Measurements from ENCODE around the gene ACP7.

ACP7 gene, protein sequence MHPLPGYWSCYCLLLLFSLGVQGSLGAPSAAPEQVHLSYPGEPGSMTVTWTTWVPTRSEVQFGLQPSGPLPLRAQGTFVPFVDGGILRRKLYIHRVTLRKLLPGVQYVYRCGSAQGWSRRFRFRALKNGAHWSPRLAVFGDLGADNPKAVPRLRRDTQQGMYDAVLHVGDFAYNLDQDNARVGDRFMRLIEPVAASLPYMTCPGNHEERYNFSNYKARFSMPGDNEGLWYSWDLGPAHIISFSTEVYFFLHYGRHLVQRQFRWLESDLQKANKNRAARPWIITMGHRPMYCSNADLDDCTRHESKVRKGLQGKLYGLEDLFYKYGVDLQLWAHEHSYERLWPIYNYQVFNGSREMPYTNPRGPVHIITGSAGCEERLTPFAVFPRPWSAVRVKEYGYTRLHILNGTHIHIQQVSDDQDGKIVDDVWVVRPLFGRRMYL

DNA sequence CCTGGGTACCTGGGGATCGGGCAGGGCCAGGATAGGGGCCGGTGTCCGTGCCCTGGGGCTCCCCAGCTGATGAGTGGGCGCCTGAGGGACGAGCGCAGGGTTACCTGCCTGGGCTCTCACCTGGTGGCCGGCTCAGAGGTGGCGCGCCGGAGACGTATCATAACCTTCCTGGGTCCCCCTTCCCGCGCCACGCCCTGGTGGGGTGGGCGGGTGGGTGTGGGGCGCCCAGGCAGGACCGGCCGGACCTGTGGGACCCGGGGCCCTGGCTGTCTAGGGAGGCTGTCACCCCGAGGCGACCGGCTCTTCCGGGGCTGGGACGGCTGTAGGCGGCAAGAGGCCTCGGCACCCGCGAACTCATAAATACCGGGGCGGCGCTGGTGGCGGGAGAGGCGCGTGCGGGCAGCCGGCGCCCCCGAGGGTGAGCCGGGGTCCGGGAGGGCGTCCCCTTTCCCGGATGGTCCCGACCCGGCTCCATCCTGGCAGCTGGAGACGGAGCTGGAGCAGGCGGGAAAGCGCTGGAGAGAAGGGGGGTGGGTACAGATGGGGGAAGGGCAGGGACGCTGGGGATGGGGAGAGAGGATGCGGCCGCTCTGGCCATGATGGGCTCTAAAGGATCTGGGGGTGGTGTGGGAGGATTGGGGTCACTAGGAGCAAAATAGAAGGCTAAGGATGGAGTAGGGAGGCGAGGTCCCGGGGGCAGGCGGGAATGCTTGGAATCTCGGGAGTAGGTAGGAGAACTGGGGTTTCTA is at the start of gene ACP7:
Gene ACP7, plus strand, starts transcription at position 386 of the 749 bp plus-strand sequence. CDS start 902 bp downstream, outside the sequence.
- TF ChIP-seq, protein P1, sequence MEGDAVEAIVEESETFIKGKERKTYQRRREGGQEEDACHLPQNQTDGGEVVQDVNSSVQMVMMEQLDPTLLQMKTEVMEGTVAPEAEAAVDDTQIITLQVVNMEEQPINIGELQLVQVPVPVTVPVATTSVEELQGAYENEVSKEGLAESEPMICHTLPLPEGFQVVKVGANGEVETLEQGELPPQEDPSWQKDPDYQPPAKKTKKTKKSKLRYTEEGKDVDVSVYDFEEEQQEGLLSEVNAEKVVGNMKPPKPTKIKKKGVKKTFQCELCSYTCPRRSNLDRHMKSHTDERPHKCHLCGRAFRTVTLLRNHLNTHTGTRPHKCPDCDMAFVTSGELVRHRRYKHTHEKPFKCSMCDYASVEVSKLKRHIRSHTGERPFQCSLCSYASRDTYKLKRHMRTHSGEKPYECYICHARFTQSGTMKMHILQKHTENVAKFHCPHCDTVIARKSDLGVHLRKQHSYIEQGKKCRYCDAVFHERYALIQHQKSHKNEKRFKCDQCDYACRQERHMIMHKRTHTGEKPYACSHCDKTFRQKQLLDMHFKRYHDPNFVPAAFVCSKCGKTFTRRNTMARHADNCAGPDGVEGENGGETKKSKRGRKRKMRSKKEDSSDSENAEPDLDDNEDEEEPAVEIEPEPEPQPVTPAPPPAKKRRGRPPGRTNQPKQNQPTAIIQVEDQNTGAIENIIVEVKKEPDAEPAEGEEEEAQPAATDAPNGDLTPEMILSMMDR (IDR thresholded peaks at IDR 0.05; ENCODE audit: borderline replicate concordance, control extremely low read depth, extremely low read depth, insufficient read depth, missing control alignments), result no peak
- in situ Hi-C loops (cut with MboI; ENCODE audit: low sequenced_read_pairs, unreplicated experiment), result no loop called here

DNA sequence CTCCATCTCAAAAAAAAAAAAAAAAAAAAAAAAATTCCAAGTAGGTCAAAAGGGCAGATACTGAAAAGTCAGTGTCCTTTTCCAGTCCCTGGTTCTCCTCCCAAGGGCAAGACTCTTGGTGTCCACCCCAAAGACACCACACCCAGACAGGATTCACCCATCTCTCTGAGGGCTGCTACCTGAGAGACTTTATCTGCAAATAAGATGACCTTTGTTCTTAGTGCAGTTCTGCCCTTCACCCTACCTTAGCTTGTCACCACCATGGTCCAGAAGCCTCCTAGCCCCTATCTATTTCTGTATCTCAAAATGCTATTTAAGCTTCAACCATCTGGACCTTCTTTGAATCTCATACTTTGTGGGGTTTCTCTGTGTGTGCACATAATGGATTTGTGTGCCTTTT is 47.6 kb upstream of the ACP7 start:
- TF ChIP-seq, protein P1 (IDR thresholded peaks at IDR 0.05; ENCODE audit: borderline replicate concordance, control extremely low read depth, extremely low read depth, insufficient read depth, missing control alignments), result no peak
- in situ Hi-C loops (cut with MboI; ENCODE audit: low sequenced_read_pairs, unreplicated experiment), result no loop called here

More for the DNA sequence above, at the start of gene ACP7:
- DNase-seq (ENCODE audit: low spot score), result peak; percentile 49

DNA sequence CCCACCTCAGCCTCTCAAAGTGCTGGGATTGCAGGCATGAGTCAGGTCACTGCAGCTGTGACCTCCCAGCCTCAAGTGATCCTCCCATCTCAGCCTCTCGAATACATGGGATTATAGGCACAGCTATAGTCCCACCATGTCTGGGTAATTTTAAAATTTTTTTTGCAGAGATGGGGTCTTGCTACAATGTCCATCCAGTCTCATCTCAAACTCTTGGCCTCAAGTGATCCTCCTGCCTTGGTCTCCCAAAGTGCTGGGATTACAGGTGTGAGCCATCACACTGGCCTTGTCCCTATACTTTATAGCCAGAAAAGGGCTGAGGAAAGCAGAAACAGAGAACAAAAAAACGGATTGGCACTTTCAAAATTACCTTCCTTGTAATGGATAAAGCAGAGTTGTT is 47.0 kb upstream of the ACP7 start:
- in situ Hi-C loops (cut with MboI; ENCODE audit: low sequenced_read_pairs, unreplicated experiment), result no loop called here
- TF ChIP-seq, protein P1 (IDR thresholded peaks at IDR 0.05; ENCODE audit: borderline replicate concordance, control extremely low read depth, extremely low read depth, insufficient read depth, missing control alignments), result no peak
- DNase-seq (ENCODE audit: low spot score), result no peak

More for the DNA sequence above, 47.6 kb upstream of the ACP7 start:
- DNase-seq (ENCODE audit: low spot score), result no peak

DNA sequence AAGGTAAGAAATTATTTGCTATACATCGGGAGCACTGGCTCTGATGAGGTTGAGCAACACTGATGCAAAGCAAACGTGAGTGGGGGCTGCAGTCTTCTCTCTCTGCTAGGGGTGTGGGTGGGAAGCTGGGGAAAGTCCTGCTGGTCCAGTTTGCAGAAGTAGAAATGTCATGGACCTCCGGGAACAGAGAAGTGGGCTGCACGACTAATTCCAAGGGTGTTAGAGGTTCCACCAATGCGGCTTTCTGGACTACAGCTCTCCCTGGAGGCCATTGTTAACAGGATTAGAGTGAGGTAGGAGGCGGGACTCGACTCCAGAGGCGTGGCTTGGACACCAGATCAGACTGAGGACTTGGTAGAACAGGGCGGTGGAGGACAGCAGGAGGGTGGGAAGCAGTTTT is 46.1 kb upstream of the ACP7 start:
- in situ Hi-C loops (cut with MboI; ENCODE audit: low sequenced_read_pairs, unreplicated experiment), result no loop called here
- peak; percentile 57 for DNase-seq (ENCODE audit: low spot score)
- TF ChIP-seq, protein P1 (IDR thresholded peaks at IDR 0.05; ENCODE audit: borderline replicate concordance, control extremely low read depth, extremely low read depth, insufficient read depth, missing control alignments), result no peak

DNA sequence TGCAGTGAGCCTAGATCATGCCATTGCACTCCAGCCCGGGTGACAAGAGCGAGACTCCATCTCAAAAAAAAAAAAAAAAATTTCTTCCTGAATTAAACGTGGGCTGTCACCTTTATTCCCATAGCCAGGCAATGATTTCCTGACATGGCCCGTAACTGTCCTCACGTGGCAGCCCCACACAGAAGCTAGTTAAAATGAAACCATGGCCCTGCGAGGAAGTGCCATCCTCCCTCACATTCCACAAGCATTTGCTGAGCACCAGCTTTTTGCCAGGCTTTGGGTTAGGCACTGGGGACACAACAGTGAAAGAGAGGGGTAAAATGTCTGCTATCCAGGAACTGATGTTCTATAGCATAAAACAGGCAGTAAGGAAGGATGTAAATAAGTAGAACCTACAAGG is 38.7 kb upstream of the ACP7 start:
- in situ Hi-C loops (cut with MboI; ENCODE audit: low sequenced_read_pairs, unreplicated experiment), result no loop called here
- DNase-seq (ENCODE audit: low spot score), result no peak
- TF ChIP-seq, protein P1 (IDR thresholded peaks at IDR 0.05; ENCODE audit: borderline replicate concordance, control extremely low read depth, extremely low read depth, insufficient read depth, missing control alignments), result no peak

DNA sequence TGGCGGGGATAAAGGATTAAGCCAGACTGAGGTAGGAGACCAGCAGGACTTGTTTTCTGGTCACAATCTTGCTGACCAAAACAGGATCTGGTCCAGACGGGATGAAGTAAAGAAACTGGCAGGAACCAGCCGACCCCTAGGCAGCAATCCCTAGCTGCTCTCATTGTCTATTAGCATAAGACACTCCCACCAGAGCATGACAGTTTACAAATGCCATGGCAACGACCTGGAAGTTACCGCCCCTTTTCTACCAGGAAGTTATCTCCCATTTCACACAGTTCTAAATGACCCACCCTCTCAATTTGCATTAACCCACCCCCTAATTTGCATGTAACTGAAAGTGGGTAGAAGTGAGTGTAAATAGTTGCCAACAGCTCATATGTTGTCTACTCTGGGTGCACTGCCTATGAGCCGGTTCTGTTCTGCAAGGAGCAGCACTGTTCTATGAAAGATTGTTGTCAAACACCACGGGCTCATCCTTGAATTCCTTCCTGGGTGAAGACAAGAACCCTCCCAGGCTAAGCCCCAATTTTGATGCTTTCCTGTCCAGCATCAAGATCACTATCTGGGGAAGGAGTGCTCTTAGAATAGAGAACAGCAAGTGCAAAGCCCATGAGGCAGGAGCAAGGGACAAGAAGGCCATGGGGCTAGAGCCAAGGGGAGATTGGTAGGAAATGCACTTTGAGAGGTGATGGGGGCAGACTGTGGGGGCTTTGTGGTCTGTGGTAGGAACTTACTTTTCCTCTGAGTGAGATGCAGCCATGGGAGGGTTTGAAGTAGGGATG is 37.9 kb upstream of the ACP7 start:
- in situ Hi-C loops (cut with MboI; ENCODE audit: low sequenced_read_pairs, unreplicated experiment), result no loop called here
- TF ChIP-seq, protein P1 (IDR thresholded peaks at IDR 0.05; ENCODE audit: borderline replicate concordance, control extremely low read depth, extremely low read depth, insufficient read depth, missing control alignments), result no peak
- no peak for DNase-seq (ENCODE audit: low spot score)
